Sigmoid colon (tissue), 7 donors: ENCODE measurements around the gene LATS2. TPM values are rescaled to one million over a fixed set of nuclear protein-coding genes. Genes with fewer than 3 reads are reported as not detected.
"Not testable (repeated sequence)": the region's sequence is repeated elsewhere in the genome, so short reads cannot be mapped to it uniquely, and the experiment has no call there.

Source experiments
- DNase-seq: peaks from one replicate; pipeline ENCODE4 v3.0.0-alpha.2; 2019
- H3K27ac ChIP-seq, 4 donors: fragments of 200-600 bp; sonication (generic); one replicate each; pipeline ENCODE4 v1.5.1; 2016 to 2019; ENCODE audit warnings: mild to moderate bottlenecking in 1 of 4
- H3K27me3 ChIP-seq, 3 donors: fragments of 200-600 bp; sonication (generic); one replicate each; pipeline ENCODE4 v1.5.1; 2019; ENCODE audit warnings: mild to moderate bottlenecking in 1 of 3
- H3K36me3 ChIP-seq, 4 donors: fragments of 200-600 bp; sonication (generic); one replicate each; pipeline ENCODE4 v1.5.1; 2016 to 2019
- H3K4me1 ChIP-seq, 4 donors: fragments of 200-600 bp; sonication (generic); one replicate each; pipeline ENCODE4 v1.5.1; 2017 to 2019
- H3K4me3 ChIP-seq, 4 donors: fragments of 200-600 bp; sonication (generic); one replicate each; pipeline ENCODE4 v1.5.1; 2017 to 2019; ENCODE audit warnings: mild to moderate bottlenecking in 2 of 4, moderate library complexity in 1 of 4
- H3K9me3 ChIP-seq, 4 donors: fragments of 200-600 bp in 3 of 4; sonication (generic) in 3 of 4; one replicate each; pipeline versions ENCODE4 v1.5.1 to v1.6.1; 2013 to 2019
- EP300 ChIP-seq, 4 donors: sonication (generic); formaldehyde crosslinking; IDR thresholded peaks; one replicate each; pipeline ENCODE4 v1.6.1; 2017; ENCODE audit warnings: antibody characterized with exemption in 4 of 4
- POLR2A ChIP-seq, 2 donors: fragments of 450-650 bp; IDR thresholded peaks; one replicate each; pipeline ENCODE4 v1.6.1; 2016; ENCODE audit warnings: antibody characterized with exemption in 2 of 2, mild to moderate bottlenecking in 2 of 2, moderate library complexity in 2 of 2
- POLR2AphosphoS5 ChIP-seq, 4 donors: sonication (generic); formaldehyde crosslinking; IDR thresholded peaks; one replicate each; pipeline ENCODE4 v1.6.1; 2017; ENCODE audit warnings: antibody characterized with exemption in 4 of 4
- WGBS, 2 donors: extraction: QIAGEN DNeasy Blood & Tissue Kit; methylation state at CpG; one replicate each; pipeline ENCODE4 v1.1.7; 2013; 5-methylcytosine and 5-hydroxymethylcytosine counted together
- intact Hi-C: fragments of 100-400 bp; cut with DNase I; formaldehyde crosslinking; loops from one replicate; pipeline ENCODE4 v1.15.1; 2023
- polyA plus RNA-seq, 3 donors: library from polyadenylated mRNA; stranded (reverse); fragments of 200-250 nt; gene quantifications; one replicate each; pipeline ENCODE4 v1.2.3, GENCODE V29; 2013
- total RNA-seq, 4 donors: library from RNA; depleted of rRNA; stranded (reverse); fragments of >200 nt; gene quantifications; one replicate each; pipeline ENCODE4 v1.1.0, GENCODE V29; 2016
- TF ChIP-seq, protein P1 (sequence below), 4 experiments: fragments of 450-650 bp in 3 of 4; fragments of 200-600 bp in 1 of 4; IDR thresholded peaks; one replicate each; pipeline ENCODE4 v1.5.1; 2016 to 2019; ENCODE audit warnings: antibody characterized with exemption in 4 of 4, mild to moderate bottlenecking in 3 of 4, moderate library complexity in 2 of 4
- donor health status: healthy with polysubstance abuse.
- donor health status: Bipolar disorder and iron deficiency.
- donor health status: healthy.

LATS2 gene
- total and polyA plus RNA-seq, 7 donors: 3.7 to 45.5 (median 21.8) TPM

DNA sequence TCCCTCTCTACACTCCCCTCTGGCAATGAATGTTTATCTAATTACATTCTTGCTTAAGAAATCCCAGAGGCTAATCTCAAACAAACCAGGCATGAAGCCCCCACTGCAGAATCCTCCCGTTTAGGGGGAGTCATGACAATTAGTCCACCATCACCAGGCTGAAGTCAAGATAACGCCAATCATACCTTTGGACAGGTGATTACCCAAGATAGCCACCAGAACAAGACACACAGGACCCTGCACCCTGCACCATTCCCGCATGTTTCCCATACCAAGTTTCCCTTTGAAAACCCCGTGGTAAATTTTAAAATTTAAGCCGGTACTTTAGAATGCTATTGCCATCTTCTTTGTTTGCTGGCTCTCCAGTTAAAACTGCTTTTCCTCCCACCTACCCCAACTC is 94.0 kb downstream of the LATS2 start:
- no peak overlapping the region for H3K27ac ChIP-seq
- TF ChIP-seq POLR2AphosphoS5 (IDR thresholded peaks at IDR 0.05) (no peak), EP300 (IDR thresholded peaks at IDR 0.05) (no peak), POLR2A (IDR thresholded peaks at IDR 0.05) (no peak)
- TF ChIP-seq, protein P1, sequence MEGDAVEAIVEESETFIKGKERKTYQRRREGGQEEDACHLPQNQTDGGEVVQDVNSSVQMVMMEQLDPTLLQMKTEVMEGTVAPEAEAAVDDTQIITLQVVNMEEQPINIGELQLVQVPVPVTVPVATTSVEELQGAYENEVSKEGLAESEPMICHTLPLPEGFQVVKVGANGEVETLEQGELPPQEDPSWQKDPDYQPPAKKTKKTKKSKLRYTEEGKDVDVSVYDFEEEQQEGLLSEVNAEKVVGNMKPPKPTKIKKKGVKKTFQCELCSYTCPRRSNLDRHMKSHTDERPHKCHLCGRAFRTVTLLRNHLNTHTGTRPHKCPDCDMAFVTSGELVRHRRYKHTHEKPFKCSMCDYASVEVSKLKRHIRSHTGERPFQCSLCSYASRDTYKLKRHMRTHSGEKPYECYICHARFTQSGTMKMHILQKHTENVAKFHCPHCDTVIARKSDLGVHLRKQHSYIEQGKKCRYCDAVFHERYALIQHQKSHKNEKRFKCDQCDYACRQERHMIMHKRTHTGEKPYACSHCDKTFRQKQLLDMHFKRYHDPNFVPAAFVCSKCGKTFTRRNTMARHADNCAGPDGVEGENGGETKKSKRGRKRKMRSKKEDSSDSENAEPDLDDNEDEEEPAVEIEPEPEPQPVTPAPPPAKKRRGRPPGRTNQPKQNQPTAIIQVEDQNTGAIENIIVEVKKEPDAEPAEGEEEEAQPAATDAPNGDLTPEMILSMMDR (IDR thresholded peaks at IDR 0.05): no peak
- H3K9me3 ChIP-seq: no peaks in the 10 kb centered on the region
- H3K4me3 ChIP-seq: no peak overlapping the region
- no peaks in the 10 kb centered on the region for H3K4me1 ChIP-seq
- H3K36me3 ChIP-seq: no peaks in the 10 kb centered on the region
- intact Hi-C loops: no loop called here
- no peaks in the 10 kb centered on the region for H3K27me3 ChIP-seq
- 72 to 84% methylated on average over 5 of the region's 5 CpGs for WGBS, 2 donors
- no peak for DNase-seq

DNA sequence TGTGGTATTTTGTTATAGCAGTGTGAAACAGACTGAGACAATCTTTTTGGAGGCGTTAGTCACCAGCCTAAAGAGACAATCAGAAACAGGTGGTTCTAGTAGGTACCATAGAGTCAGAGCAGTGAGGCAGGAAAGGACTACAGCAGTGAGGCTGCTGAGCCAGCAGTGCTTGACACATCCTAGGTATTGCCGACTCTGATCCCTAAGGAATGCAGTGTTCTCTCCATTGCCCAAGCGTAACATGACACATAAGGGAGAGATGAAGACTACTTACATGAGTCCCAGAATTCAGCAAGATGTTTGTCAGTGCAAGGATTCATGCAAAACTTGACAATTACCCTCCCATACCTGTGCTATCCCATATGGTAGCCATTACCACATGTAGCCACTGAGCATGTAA is 96.5 kb downstream of the LATS2 start:
- Histone ChIP-seq H3K36me3 (no peaks in the 10 kb centered on the region), H3K4me3 (no peak overlapping the region), H3K4me1 (no peaks in the 10 kb centered on the region), H3K9me3 (no peaks in the 10 kb centered on the region), H3K27me3 (no peaks in the 10 kb centered on the region), H3K27ac (no peak overlapping the region)
- 92 to 93% methylated on average over 3 of the region's 3 CpGs for WGBS, 2 donors
- intact Hi-C loops: no loop called here
- no peak for DNase-seq
- TF ChIP-seq EP300 (IDR thresholded peaks at IDR 0.05) (no peak), POLR2A (IDR thresholded peaks at IDR 0.05) (no peak), POLR2AphosphoS5 (IDR thresholded peaks at IDR 0.05) (no peak)
- TF ChIP-seq, protein P1 (IDR thresholded peaks at IDR 0.05): no peak

DNA sequence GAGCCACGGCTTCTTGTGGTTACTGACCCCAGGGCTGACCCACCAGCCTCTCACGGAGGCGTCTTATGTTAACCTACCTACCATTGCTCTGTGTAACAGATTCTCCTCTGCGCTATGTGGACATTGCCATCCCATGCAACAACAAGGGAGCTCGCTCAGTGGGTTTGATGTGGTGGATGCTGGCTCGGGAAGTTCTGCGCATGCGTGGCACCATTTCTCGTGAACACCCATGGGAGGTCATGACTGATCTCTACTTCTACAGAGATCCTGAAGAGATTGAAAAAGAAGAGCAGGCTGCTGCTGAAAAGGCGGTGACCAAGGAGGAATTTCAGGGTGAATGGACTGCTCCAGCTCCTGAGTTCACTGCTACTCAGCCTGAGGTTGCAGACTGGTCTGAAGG is 99.7 kb downstream of the LATS2 start:
- H3K36me3 ChIP-seq, intact Hi-C loops: not testable (repeated sequence)
- WGBS, 2 donors: 92 to 93% methylated on average over 10 of the region's 10 CpGs

DNA sequence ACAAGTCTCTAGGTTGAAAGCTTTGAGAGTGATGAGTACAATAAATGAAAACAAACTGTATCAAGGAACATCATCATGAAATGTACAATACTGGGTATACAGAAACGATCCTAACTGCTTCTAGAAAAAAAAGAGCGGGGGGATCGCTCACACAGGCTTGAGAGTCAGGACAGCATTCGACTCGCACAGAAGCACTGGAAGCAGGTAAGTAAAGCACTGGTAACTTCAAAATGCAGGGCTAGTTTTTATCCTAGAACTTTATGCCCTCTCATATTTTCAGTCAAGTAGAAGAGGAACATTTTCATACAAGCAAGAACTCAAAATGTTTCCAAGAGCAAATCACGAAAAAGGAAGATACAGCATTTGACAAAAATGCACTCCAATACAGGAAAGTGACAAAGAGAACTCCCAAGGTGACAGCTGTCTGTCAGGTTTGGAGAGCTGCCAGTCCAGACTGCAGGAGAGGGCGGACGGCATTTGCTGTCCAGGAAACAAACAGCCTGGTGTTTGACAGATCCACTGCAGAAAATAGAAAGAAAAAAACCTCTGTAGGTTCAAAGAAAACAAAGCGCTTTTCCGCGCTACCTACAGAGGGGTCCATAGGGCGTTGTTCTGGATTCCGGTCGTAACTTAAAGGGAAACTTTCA is 100.6 kb downstream of the LATS2 start:
- Histone ChIP-seq H3K27me3 (no peaks in the 10 kb centered on the region), H3K4me3 (no peak overlapping the region), H3K36me3 (no peaks in the 10 kb centered on the region), H3K27ac (no peak overlapping the region), H3K9me3 (no peaks in the 10 kb centered on the region), H3K4me1 (no peaks in the 10 kb centered on the region)
- intact Hi-C loops: no loop called here
- no peak for TF ChIP-seq POLR2AphosphoS5 (IDR thresholded peaks at IDR 0.05)
- no peak for TF ChIP-seq EP300 (IDR thresholded peaks at IDR 0.05)
- TF ChIP-seq, protein P1 (IDR thresholded peaks at IDR 0.05): no peak
- no peak for TF ChIP-seq POLR2A (IDR thresholded peaks at IDR 0.05)
- WGBS, 2 donors: 12 to 32% methylated on average over 14 of the region's 14 CpGs
- no peak for DNase-seq

More for the DNA sequence above, 99.7 kb downstream of the LATS2 start:
- H3K4me3 ChIP-seq, DNase-seq, H3K27me3 ChIP-seq, H3K9me3 ChIP-seq, H3K4me1 ChIP-seq, H3K27ac ChIP-seq: not testable (repeated sequence)

DNA sequence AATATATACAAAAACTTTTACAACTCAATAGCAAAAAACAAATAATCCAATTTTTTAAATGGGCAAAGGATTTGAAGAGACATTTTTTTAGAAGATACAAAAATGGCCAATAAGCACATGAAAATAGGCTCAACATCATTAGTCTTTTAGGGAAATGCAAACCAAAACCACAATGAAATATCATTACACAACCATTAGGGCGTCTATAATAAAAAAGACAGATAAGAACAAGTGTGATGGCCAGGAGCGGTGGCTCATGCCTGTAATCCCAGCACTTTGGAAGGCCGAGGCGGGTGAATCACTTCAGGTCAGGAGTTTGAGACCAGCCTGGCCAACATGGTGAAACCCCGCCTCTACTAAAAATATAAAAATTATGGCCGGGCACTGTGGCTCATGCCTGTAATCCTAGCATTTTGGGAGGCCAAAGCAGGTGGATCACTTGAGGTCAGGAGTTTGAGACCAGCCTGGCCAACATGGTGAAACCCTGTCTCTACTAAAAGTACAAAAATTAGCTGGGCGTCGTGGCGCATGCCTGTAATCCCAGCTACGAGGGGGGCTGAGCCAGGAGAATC is 104.3 kb downstream of the LATS2 start:
- H3K27ac ChIP-seq, H3K9me3 ChIP-seq, intact Hi-C loops, DNase-seq, H3K36me3 ChIP-seq, H3K27me3 ChIP-seq, H3K4me1 ChIP-seq, H3K4me3 ChIP-seq: not testable (repeated sequence)
- WGBS, 2 donors: 91 to 92% methylated on average over 10 of the region's 10 CpGs

DNA sequence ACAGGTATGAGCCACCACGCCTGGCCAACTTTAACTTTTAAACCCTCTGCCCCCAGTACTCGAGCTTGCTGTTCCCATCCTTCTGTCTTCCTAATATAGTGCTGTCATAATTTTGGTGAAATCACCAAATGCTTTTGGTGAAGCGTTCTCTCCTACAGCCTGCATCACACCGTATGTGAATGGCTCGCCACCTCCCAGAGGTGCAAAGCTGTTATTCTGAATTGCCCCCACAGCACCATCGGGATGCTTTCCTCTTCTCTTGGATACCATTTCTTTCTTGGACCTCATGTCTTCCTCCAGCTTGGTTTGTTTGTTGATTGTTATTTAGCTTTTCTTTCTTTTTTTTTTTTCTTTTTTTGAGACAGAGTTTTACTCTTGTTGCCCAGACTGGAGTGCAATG is 105.9 kb downstream of the LATS2 start:
- intact Hi-C loops: no loop called here
- Histone ChIP-seq H3K4me1 (no peaks in the 10 kb centered on the region), H3K27ac (no peak overlapping the region), H3K36me3 (no peaks in the 10 kb centered on the region), H3K4me3 (no peak overlapping the region), H3K27me3 (no peaks in the 10 kb centered on the region), H3K9me3 (no peaks in the 10 kb centered on the region)
- 93 to 95% methylated on average over 6 of the region's 6 CpGs for WGBS, 2 donors
- DNase-seq: no peak
- TF ChIP-seq POLR2A (IDR thresholded peaks at IDR 0.05) (no peak), POLR2AphosphoS5 (IDR thresholded peaks at IDR 0.05) (no peak), EP300 (IDR thresholded peaks at IDR 0.05) (no peak)
- TF ChIP-seq, protein P1 (IDR thresholded peaks at IDR 0.05): no peak
